ENCODE measurements around the gene SNRPA1.

Gene SNRPA1

DNA sequence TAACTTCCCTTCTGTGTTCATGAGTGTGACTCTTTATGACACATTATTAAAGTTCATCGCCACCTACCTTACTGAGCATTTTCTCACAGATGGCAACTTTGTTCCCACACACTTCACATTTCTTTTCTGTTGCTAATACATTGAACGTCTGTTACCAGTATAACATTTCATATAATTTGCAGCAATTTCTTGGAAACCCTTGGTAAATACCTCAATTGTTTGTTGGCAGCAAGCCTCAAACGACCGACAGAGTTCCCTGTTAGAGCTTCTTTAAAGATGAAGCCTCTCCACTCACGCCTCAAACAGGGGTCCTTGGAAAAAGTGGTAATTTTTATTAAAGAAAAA lies 40.0 kb downstream of the SNRPA1 start:
- no peak for TF ChIP-seq CTCF (IDR thresholded peaks at IDR 0.05; ENCODE audit: low read depth, low read length)
- in situ Hi-C loops (cut with HindIII; ENCODE audit: low sequenced_read_pairs): loop anchor here (10.0 kb wide), 1 partner anchor 130 kb away; no protein-coding TSS in a partner anchor
- no peak for DNase-seq (ENCODE audit: low read depth, low spot score)
- no peak overlapping the region for H3K4me3 ChIP-seq (ENCODE audit: low read depth, low read length)

DNA sequence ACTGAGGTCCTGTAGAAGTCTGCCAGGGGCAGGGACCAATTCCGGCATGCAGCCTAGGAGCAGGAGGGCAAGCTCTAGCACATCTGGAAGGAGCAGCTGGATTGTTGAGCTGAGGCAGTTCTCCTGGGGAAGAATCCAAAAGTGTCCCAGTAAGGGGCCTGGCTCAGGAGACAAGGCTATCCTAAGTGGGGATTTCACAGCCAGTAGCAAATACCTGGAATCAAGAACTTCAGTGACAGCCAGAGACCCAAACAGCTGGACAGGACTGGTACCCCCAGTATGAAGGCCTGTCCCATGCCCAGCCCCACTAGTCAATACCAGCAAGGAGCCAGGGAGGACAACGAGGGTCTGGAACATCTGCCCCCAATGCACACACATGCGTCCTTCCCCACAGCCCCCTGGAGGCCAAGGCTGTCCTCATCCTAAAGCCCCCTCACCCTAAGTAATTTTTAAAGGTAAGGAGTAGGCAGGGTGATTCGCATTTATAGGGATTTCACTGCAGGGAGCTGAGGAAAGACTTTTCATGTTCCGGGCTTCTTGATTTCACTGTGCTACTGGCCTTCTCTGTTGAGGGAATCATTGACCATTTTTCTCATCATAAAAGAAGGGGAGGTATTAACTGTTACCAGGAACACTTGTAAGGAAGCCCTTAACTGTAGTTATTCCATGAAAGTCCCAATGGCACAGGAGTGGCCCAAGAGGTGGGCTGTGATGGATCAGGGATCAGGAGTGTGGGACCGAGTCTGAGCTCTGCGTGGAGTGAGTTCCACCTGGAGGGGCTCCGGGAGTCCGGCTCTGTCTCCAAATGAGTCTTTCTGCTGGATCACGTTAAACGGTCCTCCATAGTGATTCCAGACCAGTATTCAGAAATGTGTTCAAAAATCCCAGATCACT lies 40.6 kb downstream of the SNRPA1 start:
- in situ Hi-C loops (cut with HindIII; ENCODE audit: low sequenced_read_pairs): loop anchor here (10.0 kb wide), 1 partner anchor 130 kb away; no protein-coding TSS in a partner anchor
- H3K4me3 ChIP-seq (ENCODE audit: low read depth, low read length): no peak overlapping the region
- DNase-seq (ENCODE audit: low read depth, low spot score): no peak
- no peak for TF ChIP-seq CTCF (IDR thresholded peaks at IDR 0.05; ENCODE audit: low read depth, low read length)

GRCh38 chr15:101252836-101253235 lies 42.2 kb downstream of the SNRPA1 start:
- in situ Hi-C loops (cut with HindIII; ENCODE audit: low sequenced_read_pairs): loop anchor here (10.0 kb wide), 1 partner anchor 128 kb away; no protein-coding TSS in a partner anchor
- TF ChIP-seq CTCF (IDR thresholded peaks at IDR 0.05; ENCODE audit: low read depth, low read length): no peak
- H3K4me3 ChIP-seq (ENCODE audit: low read depth, low read length): peak overlapping the region; percentile 71
- DNase-seq (ENCODE audit: low read depth, low spot score): no peak

DNA sequence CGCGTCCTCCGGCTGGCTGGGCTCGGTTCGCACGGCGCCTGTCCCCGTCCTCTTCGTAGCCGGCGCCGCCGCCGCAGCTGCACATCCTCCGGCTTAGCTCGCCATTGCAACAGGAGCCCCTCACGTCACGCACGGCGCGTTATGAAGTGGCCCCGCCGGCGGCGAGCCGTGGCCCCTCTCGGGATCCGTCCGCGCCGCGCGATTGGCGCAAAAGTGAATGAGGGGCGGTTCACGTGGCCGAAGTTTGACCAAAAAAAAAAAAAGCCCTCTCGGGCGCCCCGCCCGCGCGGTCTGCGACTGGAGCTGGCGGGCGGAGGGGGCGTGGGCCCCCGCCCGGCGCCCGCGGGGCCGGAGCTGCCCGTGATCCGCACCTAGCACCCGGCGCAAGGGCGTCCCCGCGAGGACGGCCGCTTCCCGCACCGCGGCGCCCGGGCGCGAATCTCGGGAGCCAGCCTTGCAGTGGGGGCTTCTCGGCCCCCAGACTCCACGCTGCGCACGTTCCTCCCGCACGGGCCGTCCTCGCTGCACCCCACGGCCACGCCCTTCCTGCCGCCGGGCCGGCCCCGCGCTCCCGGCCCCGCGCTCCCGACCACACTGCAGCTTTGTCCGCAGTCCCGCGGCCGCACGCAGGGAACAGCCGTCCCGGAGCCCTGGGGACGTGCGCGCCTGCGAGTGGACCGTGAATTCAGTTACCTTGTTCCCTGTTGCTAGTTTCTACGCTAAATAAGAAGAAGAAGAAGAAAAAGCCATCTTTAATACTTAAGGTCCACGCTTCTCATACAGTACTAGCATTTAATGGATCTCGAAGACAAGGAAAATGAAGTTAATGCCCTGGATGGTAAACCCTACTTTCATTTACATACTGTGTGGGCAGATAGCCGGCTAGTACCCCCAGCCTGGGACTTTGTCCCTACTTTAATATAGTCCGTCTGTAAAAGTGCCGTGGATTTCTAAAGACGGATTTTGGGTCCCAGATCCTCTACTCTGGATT lies 42.9 kb downstream of the SNRPA1 start, which contains the start of gene CHSY1:
Gene CHSY1, minus strand, starts transcription at position 219 of the 991 bp plus-strand sequence. CDS start 592 bp downstream, outside the sequence.
- peak within 1 kb of the TSS; percentile 71 for H3K4me3 ChIP-seq (ENCODE audit: low read depth, low read length)
- in situ Hi-C loops (cut with HindIII; ENCODE audit: low sequenced_read_pairs): loop anchor here (10.0 kb wide), 1 partner anchor 127 kb away; no protein-coding TSS in a partner anchor
- no peak for TF ChIP-seq CTCF (IDR thresholded peaks at IDR 0.05; ENCODE audit: low read depth, low read length)
- DNase-seq (ENCODE audit: low read depth, low spot score): peak; percentile 97

GRCh38 chr15:101250873-101251829 lies 43.9 kb downstream of the SNRPA1 start:
- peak overlapping the region; percentile 71 for H3K4me3 ChIP-seq (ENCODE audit: low read depth, low read length)
- TF ChIP-seq CTCF (IDR thresholded peaks at IDR 0.05; ENCODE audit: low read depth, low read length): no peak
- no peak for DNase-seq (ENCODE audit: low read depth, low spot score)
- in situ Hi-C loops (cut with HindIII; ENCODE audit: low sequenced_read_pairs): loop anchor here (10.0 kb wide), 1 partner anchor 126 kb away; no protein-coding TSS in a partner anchor

Data from astrocyte of the spinal cord (primary cell).